Ovary (tissue), 9 donors: ENCODE results near the gene PMM2. TPM values are rescaled to one million over a fixed set of nuclear protein-coding genes. Genes with fewer than 3 reads are reported as not detected.

ENCODE experiments used
- DNase-seq, 5 donors: peaks; one replicate each; pipeline ENCODE4 v3.0.0-alpha.2; 2019 to 2020
- H3K27ac ChIP-seq, 2 donors: fragments of 200-600 bp; one replicate each; pipeline versions ENCODE4 v1.5.1 to v1.8.0; 2019 to 2022
- H3K27me3 ChIP-seq: fragments of 200-600 bp; one replicate; pipeline ENCODE4 v1.8.0; 2022
- H3K36me3 ChIP-seq: fragments of 200-600 bp; sonication (generic); one replicate; pipeline ENCODE4 v1.5.1; 2019
- H3K4me1 ChIP-seq: one replicate; pipeline ENCODE4 v1.8.1; 2013; ENCODE audit warnings: mild to moderate bottlenecking, moderate library complexity; ENCODE audit not compliant: insufficient read depth
- H3K4me3 ChIP-seq: fragments of 200-600 bp; sonication (generic); one replicate; pipeline ENCODE4 v1.5.1; 2017
- H3K9me3 ChIP-seq, 2 donors: fragments of 200-600 bp in 1 of 2; sonication (generic) in 1 of 2; one replicate each; pipeline versions ENCODE4 v1.5.1 to v1.8.1; 2013 to 2019; ENCODE audit warnings: mild to moderate bottlenecking in 1 of 2, moderate library complexity in 1 of 2
- CTCF ChIP-seq, 3 donors: fragments of 450-650 bp in 2 of 3; fragments of 200-600 bp in 1 of 3; IDR thresholded peaks; one replicate each; pipeline versions ENCODE4 v1.5.1 to v1.8.0; 2016 to 2022; ENCODE audit warnings: antibody characterized with exemption in 3 of 3, mild to moderate bottlenecking in 1 of 3
- EP300 ChIP-seq: sonication (generic); formaldehyde crosslinking; IDR thresholded peaks from one replicate; pipeline ENCODE4 v1.6.1; 2017; ENCODE audit warnings: antibody characterized with exemption
- POLR2A ChIP-seq: fragments of 450-650 bp; IDR thresholded peaks from one replicate; pipeline ENCODE4 v1.6.1; 2017; ENCODE audit warnings: antibody characterized with exemption, mild to moderate bottlenecking, moderate library complexity
- WGBS, 3 donors: extraction: QIAGEN DNeasy Blood & Tissue Kit in 1 of 3; methylation state at CpG; one replicate each; pipeline versions ENCODE4 v1.1.5 to v1.1.7; 2013 to 2017; 5-methylcytosine and 5-hydroxymethylcytosine counted together
- intact Hi-C, 4 donors: fragments of 100-400 bp; cut with DNase I; formaldehyde crosslinking; loops; one replicate each; pipeline versions ENCODE4 v1.11.0 to v1.15.1; 2022 to 2023
- polyA plus RNA-seq, 2 donors: library from polyadenylated mRNA; stranded (reverse); fragments of 200-250 nt in 1 of 2; fragments of 350-450 nt in 1 of 2; fragmentation: Illumina TruSeq in 1 of 2; extraction: RNeasy Lipid Tissue Mini Kit (QIAGEN cat#74804) in 1 of 2; gene quantifications; one replicate each; pipeline ENCODE4 v1.2.3, GENCODE V29; 2013 to 2014
- total RNA-seq, 7 donors: library from RNA; depleted of rRNA in 2 of 7; stranded (reverse); fragments of >200 nt in 2 of 7; fragmentation: NEBNext Ultra II Directional in 3 of 7; extraction: Animal tissue kit (Norgen Biotek cat#: 25700) in 3 of 7; gene quantifications; one replicate each; pipeline versions ENCODE4 v1.1.0 to v1.2.4, GENCODE V29; 2016 to 2023
- donor health status: DM: no; HTN: no; CAD: no; lungs with moderate emphysema.
- donor health status: DM: no; HTN: no; CAD: no.
- donor health status: Bipolar disorder and iron deficiency.
- donor health status: DM: yes; HTN: yes; CAD: no.
- donor health status: DM: no; HTN: no; CAD: no.
- donor health status: DM: yes; HTN: yes; CAD: no.

PMM2 gene
- total and polyA plus RNA-seq, 9 donors: 9.6 to 38.6 (median 23.1) TPM

GRCh38 chr16:8893976-8894690 lies 96.5 kb downstream of the PMM2 start:
- no peak for TF ChIP-seq CTCF (IDR thresholded peaks at IDR 0.05)
- TF ChIP-seq POLR2A: no peak
- TF ChIP-seq EP300: no peak
- peak in 1 of 5 donors; percentile 4 for DNase-seq
- no peaks in the 10 kb centered on the region for H3K36me3 ChIP-seq

GRCh38 chr16:8894736-8895334 lies 97.2 kb downstream of the PMM2 start:
- no peaks in the 10 kb centered on the region for H3K9me3 ChIP-seq
- no peak for DNase-seq
- H3K4me3 ChIP-seq: no peak overlapping the region
- H3K27me3 ChIP-seq: no peaks in the 10 kb centered on the region
- no peaks in the 10 kb centered on the region for H3K36me3 ChIP-seq
- no peak overlapping the region for H3K27ac ChIP-seq
- WGBS, 3 donors: 92 to 96% (median 94%) methylated on average over 21 of the region's 21 CpGs
- TF ChIP-seq EP300 (no peak), POLR2A (no peak), CTCF (IDR thresholded peaks at IDR 0.05) (no peak)
- intact Hi-C loops: no loop called here
- no peaks in the 10 kb centered on the region for H3K4me1 ChIP-seq

More at GRCh38 chr16:8893976-8894690, 96.5 kb downstream of the PMM2 start:
- intact Hi-C loops: no loop called here
- Histone ChIP-seq H3K4me3 (no peak overlapping the region), H3K4me1 (no peaks in the 10 kb centered on the region), H3K9me3 (no peaks in the 10 kb centered on the region), H3K27me3 (no peaks in the 10 kb centered on the region), H3K27ac (no peak overlapping the region)
- WGBS, 3 donors: 85 to 87% (median 86%) methylated on average over 14 of the region's 14 CpGs

GRCh38 chr16:8898660-8899318 lies 101.2 kb downstream of the PMM2 start:
- DNase-seq: no peak
- TF ChIP-seq POLR2A (no peak), CTCF (IDR thresholded peaks at IDR 0.05) (no peak), EP300 (no peak)
- H3K4me3 ChIP-seq: no peak overlapping the region
- no peak overlapping the region for H3K27ac ChIP-seq
- intact Hi-C loops: no loop called here
- no peaks in the 10 kb centered on the region for H3K27me3 ChIP-seq
- H3K36me3 ChIP-seq: no peaks in the 10 kb centered on the region
- H3K9me3 ChIP-seq: no peaks in the 10 kb centered on the region
- H3K4me1 ChIP-seq: no peaks in the 10 kb centered on the region
- 92 to 94% (median 92%) methylated on average over 3 of the region's 3 CpGs for WGBS, 3 donors

Other genes starting within 250 kb of the PMM2 start
- gene TMEM114, start 207.3 kb upstream of the PMM2 start, total RNA-seq: not detected
- not detected for gene TMEM114, start 207.3 kb upstream of the PMM2 start, polyA plus RNA-seq
- 10 to 100 TPM; 21.6 to 45.8 (median 29.4) TPM for gene METTL22, start 176.1 kb upstream of the PMM2 start, total RNA-seq
- gene METTL22, start 176.1 kb upstream of the PMM2 start, polyA plus RNA-seq: 10 to 100 TPM; 14.2 to 23.6 TPM
- gene ABAT, start 123.2 kb upstream of the PMM2 start, total RNA-seq: 10 to 100 TPM in 4 of 7 donors, 1 to 10 TPM in 3; 3.8 to 20.3 (median 11.4) TPM
- 10 to 100 TPM; 13.8 to 17.0 TPM for gene ABAT, start 123.2 kb upstream of the PMM2 start, polyA plus RNA-seq
- 10 to 100 TPM in 2 of 7 donors, 1 to 10 TPM in 5; 4.9 to 11.2 (median 9.6) TPM for gene TMEM186, start 200 bp upstream of the PMM2 start, total RNA-seq
- 10 to 100 TPM in 1 of 2 donors, 1 to 10 TPM in 1; 6.4 to 11.3 TPM for gene TMEM186, start 200 bp upstream of the PMM2 start, polyA plus RNA-seq
- gene CARHSP1, start 71.2 kb downstream of the PMM2 start, total RNA-seq: 10 to 100 TPM; 65.0 to 94.3 (median 81.7) TPM
- gene CARHSP1, start 71.2 kb downstream of the PMM2 start, polyA plus RNA-seq: 100 to 1,000 TPM in 1 of 2 donors, 10 to 100 TPM in 1; 53.2 to 102 TPM
- not detected for gene LITAFD, start 84.5 kb downstream of the PMM2 start, total RNA-seq
- not detected for gene LITAFD, start 84.5 kb downstream of the PMM2 start, polyA plus RNA-seq
- gene USP7, start 166.1 kb downstream of the PMM2 start, total RNA-seq: 100 to 1,000 TPM in 2 of 7 donors, 10 to 100 TPM in 5; 73.8 to 104 (median 98.3) TPM
- gene USP7, start 166.1 kb downstream of the PMM2 start, polyA plus RNA-seq: 10 to 100 TPM; 28.1 to 86.3 TPM